RKO (cell line): ENCODE results near the gene PAK4.
"Not testable (repeated sequence)": the region's sequence is repeated elsewhere in the genome, so short reads cannot be mapped to it uniquely, and the experiment has no call there.

Experiments
- DNase-seq: peaks from one replicate; pipeline ENCODE4 v3.0.0-alpha.2; 2016; ENCODE audit warnings: low spot score

PAK4 gene

GRCh38 chr19:39130337-39131254 is 5.0 kb downstream of the PAK4 start:
- DNase-seq, result no peak

- no peak for DNase-seq
Observed at GRCh38 chr19:39131255-39131755, 5.7 kb downstream of the PAK4 start.

- no peak for DNase-seq
Observed at GRCh38 chr19:39132344-39132969, 6.9 kb downstream of the PAK4 start.

GRCh38 chr19:39133431-39134270 is 8.1 kb downstream of the PAK4 start:
- DNase-seq, result no peak

GRCh38 chr19:39135701-39136100 is 10.1 kb downstream of the PAK4 start:
- DNase-seq, result no peak

GRCh38 chr19:39136225-39136940 is 10.8 kb downstream of the PAK4 start:
- DNase-seq, result no peak

- DNase-seq, result no peak
Observed at GRCh38 chr19:39137131-39137530, 11.5 kb downstream of the PAK4 start.

- DNase-seq, result no peak
Observed at GRCh38 chr19:39138221-39139211, 12.9 kb downstream of the PAK4 start.

- no peak for DNase-seq
Observed at GRCh38 chr19:39139305-39139874, 13.8 kb downstream of the PAK4 start.

GRCh38 chr19:39139971-39140453 is 14.4 kb downstream of the PAK4 start:
- no peak for DNase-seq

- DNase-seq, result no peak
Observed at GRCh38 chr19:39140594-39140993, 15.0 kb downstream of the PAK4 start.

GRCh38 chr19:39141929-39142328 is 16.3 kb downstream of the PAK4 start:
- no peak for DNase-seq

- DNase-seq, result no peak
Observed at GRCh38 chr19:39142630-39143029, 17.0 kb downstream of the PAK4 start.

- not testable (repeated sequence) for DNase-seq
Observed at GRCh38 chr19:39143757-39144289, 18.2 kb downstream of the PAK4 start.

- DNase-seq, result no peak
Observed at GRCh38 chr19:39144290-39145071, 18.9 kb downstream of the PAK4 start.

- no peak for DNase-seq
Observed at GRCh38 chr19:39145180-39145953, 19.8 kb downstream of the PAK4 start.

GRCh38 chr19:39146091-39146490 is 20.5 kb downstream of the PAK4 start:
- DNase-seq, result no peak
